K562 (cell line): ENCODE results near the gene DHDDS. TPM values are rescaled to one million over a fixed set of nuclear protein-coding genes. Genes with fewer than 3 reads are reported as not detected.

Experiments used
- ATAC-seq: fragments of 200-7000 bp; cut with Tn5 transposase; 3 replicates; pipeline ENCODE4 v1.9.1; 2020; ENCODE audit warnings: moderate library complexity
- BruUV-seq: library from RNA; stranded (reverse); fragments of 400-500 nt; replicated peaks from 2 replicates; lab custom pipeline; 2021; lab: Mats Ljungman, UMichigan
- CTCF ChIA-PET: fragments of 300-600 bp; formaldehyde crosslinking; extraction: SDS; loops from one replicate; lab custom pipeline; 2021; ENCODE audit warnings: low intra/inter-chr PET ratio; lab: Yijun Ruan, JAX
- POLR2A ChIA-PET: fragments of 300-600, 350-650 bp; sonication (Branson Sonifier 250); formaldehyde crosslinking; extraction: SDS; loops from one replicate; lab custom pipeline; 2021; ENCODE audit warnings: antibody characterized with exemption, inconsistent platforms; lab: Yijun Ruan, JAX
- DNase-seq, 4 experiments: peaks; one replicate each; pipeline versions ENCODE4 v3.0.0 to v3.0.0-alpha.2; 2011 to 2018; ENCODE audit warnings: low spot score in 3 of 4, mixed read lengths in 3 of 4; ENCODE audit errors: extremely low read depth in 1 of 4
- FAIRE-seq: peaks from 2 replicates; lab custom pipeline; 2011; peaks lifted over from hg19 to GRCh38; lab: Jason Lieb, UNC
- H2AFZ ChIP-seq: 2 replicates; pipeline ENCODE4 v1.6.0; 2011; ENCODE audit warnings: low read depth, low read length, control low read depth, inconsistent platforms
- H3K27ac ChIP-seq: fragments of 200-600 bp; 3 replicates; pipeline ENCODE4 v1.8.0; 2011; ENCODE audit warnings: low read depth, mild to moderate bottlenecking, control low read depth, inconsistent platforms, low read length, moderate library complexity, mixed read lengths; ENCODE audit errors: extremely low read depth
- H3K27me3 ChIP-seq, 2 experiments: fragments of 300-600 bp in 1 of 2; 2 replicates in 1 of 2; 3 replicates in 1 of 2; pipeline versions ENCODE4 v1.6.0 to v1.8.0; 2011; ENCODE audit warnings: inconsistent platforms in 2 of 2, low read length in 2 of 2, mild to moderate bottlenecking in 1 of 2, mixed read lengths in 1 of 2, moderate library complexity in 1 of 2; ENCODE audit not compliant: control insufficient read depth in 2 of 2, insufficient read depth in 2 of 2
- H3K36me3 ChIP-seq: fragments of 300-600 bp; 3 replicates; pipeline ENCODE4 v1.8.0; 2011; ENCODE audit warnings: mild to moderate bottlenecking, low read length, inconsistent platforms; ENCODE audit not compliant: control insufficient read depth, insufficient read depth
- H3K4me1 ChIP-seq, 2 experiments: fragments of 200-600 bp in 1 of 2; replicated peaks in 1 of 2; 2 replicates in 1 of 2; 3 replicates in 1 of 2; pipeline versions ENCODE4 v1.5.1 to v1.8.0; 2011; ENCODE audit warnings: inconsistent platforms in 2 of 2, low read length in 2 of 2, mild to moderate bottlenecking in 1 of 2, mixed read lengths in 1 of 2, moderate library complexity in 1 of 2; ENCODE audit not compliant: control insufficient read depth in 2 of 2, insufficient read depth in 2 of 2
- H3K4me2 ChIP-seq: 2 replicates; pipeline ENCODE4 v1.6.1; 2011; ENCODE audit warnings: low read length, control low read depth, inconsistent platforms, mixed read lengths; ENCODE audit not compliant: insufficient read depth
- H3K4me3 ChIP-seq: fragments of 200-600 bp; sonication (generic), shearing (Covaris generic); 2 replicates; pipeline ENCODE4 v1.5.1; 2016; ENCODE audit warnings: control low read depth, inconsistent platforms
- H3K79me2 ChIP-seq: fragments of 200-600 bp; 3 replicates; pipeline ENCODE4 v1.8.0; 2011; ENCODE audit warnings: low read length, inconsistent platforms; ENCODE audit not compliant: control insufficient read depth, insufficient read depth
- H3K9ac ChIP-seq, 2 experiments: 2 replicates each; pipeline versions ENCODE4 v1.6.0 to v1.6.1; 2011; ENCODE audit warnings: low read depth in 2 of 2, low read length in 2 of 2, control low read depth in 1 of 2, inconsistent platforms in 1 of 2, mild to moderate bottlenecking in 1 of 2, mixed read lengths in 1 of 2; ENCODE audit not compliant: insufficient read depth in 1 of 2
- H3K9me1 ChIP-seq: one replicate; pipeline ENCODE4 v1.6.0; 2011; ENCODE audit warnings: inconsistent platforms, mild to moderate bottlenecking, low read length, moderate library complexity; ENCODE audit not compliant: control insufficient read depth, insufficient read depth
- H3K9me3 ChIP-seq: replicated peaks from 2 replicates; pipeline ENCODE4 v1.5.1; 2011; ENCODE audit warnings: low read depth, low read length, inconsistent platforms; ENCODE audit not compliant: control insufficient read depth, insufficient read depth
- H4K20me1 ChIP-seq: replicated peaks from 2 replicates; pipeline ENCODE4 v1.6.1; 2011; ENCODE audit warnings: low read length, inconsistent platforms, mixed read lengths; ENCODE audit not compliant: control insufficient read depth, insufficient read depth
- ATF7 ChIP-seq: fragments of 450-650 bp; IDR thresholded peaks from 2 replicates; pipeline ENCODE4 v1.7.1; 2014; ENCODE audit warnings: mild to moderate bottlenecking, moderate library complexity
- EHMT2 ChIP-seq: fragments of 450-650 bp; IDR thresholded peaks from 2 replicates; pipeline ENCODE4 v1.6.1; 2018; ENCODE audit warnings: antibody characterized with exemption
- HNRNPLL ChIP-seq: fragments of 200-400 bp; formaldehyde crosslinking; IDR thresholded peaks from 2 replicates; pipeline ENCODE4 v1.6.1; 2017; ENCODE audit warnings: low read length, low read depth, mild to moderate bottlenecking; ENCODE audit not compliant: poor library complexity, severe bottlenecking
- MIER1 ChIP-seq: fragments of 450-650 bp; IDR thresholded peaks from 2 replicates; pipeline ENCODE4 v1.6.1; 2016; ENCODE audit warnings: antibody characterized with exemption, mild to moderate bottlenecking, low read depth
- PBX2 ChIP-seq, 2 experiments: IDR thresholded peaks in 1 of 2; conservative IDR thresholded peaks in 1 of 2; 2 replicates each; pipeline ENCODE4 v1.6.1; 2016; ENCODE audit warnings: low read depth in 2 of 2, mild to moderate bottlenecking in 1 of 2, missing compliant biosample characterization in 1 of 2, missing genetic modification characterization in 1 of 2, moderate library complexity in 1 of 2
- REST ChIP-seq, 2 experiments: fragments of 450-650 bp; formaldehyde crosslinking in 1 of 2; IDR thresholded peaks; 2 replicates each; pipeline versions ENCODE4 v1.4.0 to v1.6.1; 2014 to 2020; ENCODE audit warnings: mild to moderate bottlenecking in 2 of 2, borderline replicate concordance in 1 of 2, low read depth in 1 of 2
- TCF3 ChIP-seq: sonication (generic); formaldehyde crosslinking; IDR thresholded peaks from 2 replicates; pipeline ENCODE4 v1.4.0; 2020; ENCODE audit warnings: mild to moderate bottlenecking, missing genetic modification reagents
- ZNF175 ChIP-seq: fragments of 200-800 bp; sonication (Bioruptor generic); IDR thresholded peaks from 2 replicates; pipeline ENCODE4 v1.6.1; 2016; ENCODE audit warnings: low read depth, mild to moderate bottlenecking, missing genetic modification characterization, missing compliant biosample characterization
- ZNF384 ChIP-seq: IDR thresholded peaks from 2 replicates; pipeline ENCODE4 v1.6.1; 2012; ENCODE audit warnings: low read depth, low read length, improper control_type of control experiment
- ZNF717 ChIP-seq: fragments of 250-450 bp; sonication (Bioruptor Pico); IDR thresholded peaks from 2 replicates; pipeline ENCODE4 v1.5.0; 2021
- WGBS: fragments of 100-300 bp; shearing (Covaris generic); methylation state at CpG from one replicate; pipeline ENCODE4 v1.1.6; 2016; ENCODE audit warnings: low coverage, mixed read lengths; ENCODE audit not compliant: insufficient coverage; ENCODE audit errors: missing lambda C conversion rate; 5-methylcytosine and 5-hydroxymethylcytosine counted together
- in situ Hi-C: fragments of 300-500 bp; cut with MboI; formaldehyde crosslinking; loops from 4 replicates; pipeline ENCODE4 v1.15.0; 2018; ENCODE audit warnings: inconsistent platforms, mixed read lengths
- intact Hi-C: fragments of 100-400 bp; cut with micrococcal nuclease; formaldehyde crosslinking; loops from 2 replicates; pipeline ENCODE4 v1.14.2; 2022
- polyA plus RNA-seq, 8 experiments: library from polyadenylated mRNA; depleted of rRNA in 4 of 8; stranded (reverse) in 5 of 8; unstranded in 3 of 8; fragments of >200 nt; fragmentation: Nextera tagmentation in 2 of 8; fragmentation: Illumina TruSeq in 1 of 8; extraction: Ambion mirVana in 2 of 8; extraction: Trizol in 1 of 8; gene quantifications; 2 replicates each; pipeline versions ENCODE4 v1.2.1 to v1.2.3, GENCODE V29; 2011 to 2014; ENCODE audit warnings: inconsistent platforms in 1 of 8, missing spikeins in 1 of 8
- total RNA-seq, 7 experiments: library from RNA; depleted of rRNA in 6 of 7; stranded (reverse); fragments of >200 nt in 6 of 7; fragmentation: Illumina TruSeq in 2 of 7; extraction: Trizol in 2 of 7; gene quantifications; 2 replicates each; pipeline versions ENCODE4 v1.2.1 to v1.2.3, GENCODE V29; 2011 to 2021; ENCODE audit warnings: low replicate concordance in 1 of 7

Gene DHDDS
- total and polyA plus RNA-seq, 9 of the 15 experiments (the other 6 are each of a cell fraction or from before 2014, with no cell fraction given): 33.3 to 55.0 (median 44.3) TPM

GRCh38 chr1:26395754-26396153 lies 36.4 kb upstream of the DHDDS start:
- Histone ChIP-seq H3K36me3 (no peaks in the 10 kb centered on the region), H3K79me2 (no peaks in the 10 kb centered on the region), H2AFZ (peak overlapping the region; percentile 26; the same call in 1 of the 2 replicates), H3K4me1 (peaks cover 3 to 5% of the 10 kb centered on the region in 2 experiments; a peak in 4 of 5 replicates), H3K27me3 (no peaks in the 10 kb centered on the region), H3K4me3 (no peak overlapping the region), H3K9me1 (no peaks in the 10 kb centered on the region), H3K4me2 (no peak overlapping the region), H3K9me3 (no peaks in the 10 kb centered on the region), H3K27ac (no peak overlapping the region), H3K9ac (no peak overlapping the region), H4K20me1 (no peaks in the 10 kb centered on the region)
- ATAC-seq (no peak), DNase-seq (peak in 2 of 4 experiments; percentile 39 to 47), FAIRE-seq (no peak)
- in situ Hi-C loops (no loop called here), intact Hi-C loops (no loop called here)
- POLR2A ChIA-PET: interaction anchor here (0.9 to 1.3 kb wide), 2 partner anchors 10 to 269 kb away, joined by 3 read pairs; no protein-coding TSS in a partner anchor
- 34% methylated on average over 4 of the region's 8 CpGs for WGBS
- BruUV-seq: no TSS peak
- CTCF ChIA-PET: no interaction called here
- TF ChIP-seq ZNF175 (CRISPR knock-in tag) (no peak), REST (IDR thresholded peaks at IDR 0.05; ENCODE audit: borderline replicate concordance) (peak; percentile 75), REST (CRISPR knock-in tag; IDR thresholded peaks at IDR 0.05; ENCODE audit: low read depth) (0 out of 2 replicates have a peak, but pooled peaks have one; percentile 15), ATF7 (no peak), ZNF717 (CRISPR knock-in tag) (no peak), MIER1 (peak; percentile 44; the same call in 1 of the 2 replicates), EHMT2 (peak; percentile 29; the same call in 1 of the 2 replicates), ZNF384 (peak; percentile 47; the same call in 1 of the 2 replicates), PBX2 (CRISPR knock-in tag; IDR thresholded peaks at IDR 0.05; ENCODE audit: low read depth) (no peak), PBX2 (tag; conservative IDR thresholded peaks at IDR 0.05; ENCODE audit: low read depth) (peak; percentile 67), HNRNPLL (no peak), TCF3 (CRISPR knock-in tag) (0 out of 2 replicates have a peak, but pooled peaks have one; percentile 30)
